Activated CD4-positive, alpha-beta T cell treated with anti-CD3 and anti-CD28 coated beads, Interleukin-10, Interleukin-2, amounts not matched to agents 100 ng/mL and 50 ng/mL, durations not matched to agents 16 hours and 8 hours (primary cell): ENCODE measurements around the gene PPBP.

Source experiments
- DNase-seq: peaks from one replicate; pipeline ENCODE4 v3.0.0-alpha.2; 2020

PPBP gene, protein sequence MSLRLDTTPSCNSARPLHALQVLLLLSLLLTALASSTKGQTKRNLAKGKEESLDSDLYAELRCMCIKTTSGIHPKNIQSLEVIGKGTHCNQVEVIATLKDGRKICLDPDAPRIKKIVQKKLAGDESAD

DNA sequence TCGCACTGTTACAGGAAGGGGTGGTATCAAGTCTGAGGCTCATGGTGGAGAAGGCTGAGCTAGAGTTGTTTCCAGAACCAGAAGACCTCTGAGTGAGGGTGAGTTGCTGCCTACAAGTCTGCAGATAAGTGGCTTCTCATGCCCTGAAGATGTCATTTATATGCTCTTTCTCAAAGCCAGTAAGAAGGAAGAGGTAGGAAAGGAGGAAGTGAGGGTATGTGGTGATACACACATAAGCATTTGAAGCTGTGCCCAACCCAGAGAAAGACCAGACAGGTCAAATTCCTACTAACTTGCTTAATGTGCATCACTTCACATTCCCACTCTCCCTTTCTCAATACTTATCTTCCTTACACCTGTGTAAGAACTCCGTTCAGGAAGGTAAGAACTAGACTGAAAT lies at the start of gene PPBP:
Gene PPBP (minus strand): TSS at position 130 of the 400 bp plus-strand sequence. CDS start 87 bp downstream, at position 43.
- no peak for DNase-seq

DNA sequence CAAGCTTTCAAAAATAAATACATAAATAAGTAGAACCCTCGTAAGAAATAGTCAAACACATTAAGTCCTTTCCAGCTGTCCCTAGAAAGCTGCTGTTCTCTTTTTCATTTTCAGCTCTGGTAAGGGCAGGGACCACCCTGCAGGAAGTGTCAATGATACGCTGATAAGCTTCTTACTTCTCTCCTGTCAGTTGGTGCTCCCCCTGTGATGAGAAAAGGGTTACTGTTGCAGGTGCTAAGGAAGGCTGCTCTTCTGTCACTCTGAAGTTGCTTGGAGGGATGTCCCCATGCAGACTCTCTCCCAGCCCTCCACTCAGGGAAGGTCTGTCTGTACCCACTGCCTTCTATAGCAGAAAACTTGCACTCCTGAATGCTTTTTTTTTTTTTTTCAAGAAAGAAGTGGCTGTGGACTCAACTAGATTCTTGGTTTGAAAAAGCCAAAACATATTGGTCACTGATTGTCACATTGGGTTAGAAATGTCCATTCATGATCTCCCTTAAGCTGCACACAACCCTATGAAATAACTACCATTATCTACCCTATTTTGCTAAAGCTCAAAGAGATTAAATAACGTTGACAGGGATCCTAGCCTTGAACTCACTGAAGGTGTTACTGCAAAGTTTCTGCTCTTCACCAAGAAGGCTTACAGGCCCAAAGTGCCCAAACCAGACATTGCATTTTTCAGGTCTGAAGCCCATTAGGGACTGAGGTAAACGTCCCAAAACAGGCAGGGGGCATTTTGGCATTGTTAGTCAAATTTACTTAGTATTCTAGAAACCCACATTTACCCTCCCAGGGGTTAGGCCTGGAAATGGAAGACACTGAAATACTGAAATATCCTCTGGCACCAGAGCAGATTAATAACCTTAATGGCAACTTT lies 49.3 kb upstream of the PPBP start:
- DNase-seq: no peak

DNA sequence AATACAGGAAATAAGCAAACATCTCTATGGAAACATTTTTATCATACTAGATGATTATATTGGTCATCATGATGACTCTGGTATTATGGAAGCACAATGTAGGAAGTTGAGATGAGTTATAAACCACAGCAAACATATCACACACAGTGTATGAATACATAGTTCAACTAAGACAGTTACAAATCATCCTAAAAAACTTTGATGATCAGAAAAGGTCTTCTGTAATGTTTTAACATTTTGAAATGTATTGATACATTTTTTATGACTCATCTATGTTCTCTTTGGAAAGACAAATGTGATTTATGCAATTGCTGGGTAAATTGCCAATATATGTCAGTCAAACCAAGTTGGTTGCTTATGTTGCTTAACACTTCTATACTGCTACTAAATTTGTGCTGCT lies 45.7 kb upstream of the PPBP start:
- DNase-seq: no peak

DNA sequence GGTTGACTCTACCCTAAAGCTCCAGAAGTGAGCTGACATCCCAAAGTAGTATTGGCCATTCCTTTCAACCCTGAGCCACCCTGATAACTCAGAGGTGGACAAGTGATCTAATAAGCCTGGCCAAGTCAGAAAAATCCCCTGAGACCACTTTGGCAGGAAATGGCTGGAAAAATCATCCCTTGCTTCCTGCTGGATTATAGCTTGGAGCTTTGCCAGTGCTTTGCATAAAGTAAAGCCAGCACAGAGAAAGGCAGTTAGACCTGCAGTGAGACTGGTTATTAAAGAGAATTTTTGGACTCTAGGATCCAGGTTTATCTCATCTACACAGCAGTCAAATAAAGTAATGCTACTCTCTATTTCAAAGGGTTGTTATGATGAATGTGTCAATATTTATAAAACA lies 44.1 kb upstream of the PPBP start:
- no peak for DNase-seq

DNA sequence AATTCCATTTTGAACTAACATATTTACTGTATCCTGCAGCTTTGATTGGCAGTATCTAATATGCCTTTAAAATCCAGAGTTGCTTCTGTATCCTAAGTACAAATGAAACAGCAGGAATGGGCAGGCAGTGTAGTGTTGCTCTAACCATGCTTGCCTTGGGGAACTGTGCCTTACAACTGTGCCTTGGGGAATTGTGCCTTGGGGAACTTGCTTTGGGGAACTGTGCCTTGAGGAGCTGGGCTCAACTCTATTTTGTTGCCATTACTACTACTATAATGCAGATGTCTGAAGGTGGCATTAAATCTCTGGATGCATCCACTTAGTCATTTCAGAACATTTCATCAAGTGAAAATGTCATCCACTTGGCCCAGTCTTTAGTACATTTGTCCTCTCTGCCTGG lies 43.6 kb upstream of the PPBP start:
- DNase-seq: no peak

DNA sequence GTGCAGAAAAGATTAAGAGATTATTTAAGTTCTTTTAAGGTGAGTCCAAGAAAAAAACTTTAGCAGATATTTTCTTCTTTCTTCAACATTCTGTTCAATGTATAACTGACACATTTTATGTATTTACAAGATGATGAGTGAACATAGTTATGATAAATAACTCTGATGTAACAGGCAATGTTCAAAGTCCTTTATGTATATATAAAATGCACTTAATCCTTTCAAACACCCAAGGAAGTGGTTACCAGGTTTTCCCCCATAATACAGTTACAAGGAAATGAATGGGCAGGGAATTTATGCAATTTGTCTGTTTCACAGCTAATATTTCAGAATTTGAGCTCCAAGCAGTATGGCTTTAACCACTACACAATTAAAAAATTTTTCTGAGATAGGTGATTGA lies 42.3 kb upstream of the PPBP start:
- DNase-seq: no peak

DNA sequence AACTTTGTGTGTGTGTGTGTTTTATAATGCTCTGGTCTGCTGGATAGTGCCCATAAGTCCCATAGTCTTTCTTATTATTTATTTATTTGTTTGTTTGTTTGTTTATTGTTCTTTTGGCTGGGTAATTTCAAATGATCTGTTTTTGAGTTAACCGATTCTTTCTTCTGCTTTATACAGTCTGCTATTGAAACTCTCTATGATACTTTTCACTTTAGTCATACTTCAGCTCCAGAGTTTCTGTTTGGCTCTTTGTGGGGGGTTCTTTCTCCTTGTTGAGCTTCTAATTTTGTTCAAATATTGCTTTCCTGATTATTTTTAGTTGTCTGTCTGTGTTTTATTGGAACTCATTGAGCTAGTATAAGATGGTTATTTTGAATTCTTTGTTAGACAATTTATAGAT lies 40.5 kb upstream of the PPBP start:
- DNase-seq: no peak

DNA sequence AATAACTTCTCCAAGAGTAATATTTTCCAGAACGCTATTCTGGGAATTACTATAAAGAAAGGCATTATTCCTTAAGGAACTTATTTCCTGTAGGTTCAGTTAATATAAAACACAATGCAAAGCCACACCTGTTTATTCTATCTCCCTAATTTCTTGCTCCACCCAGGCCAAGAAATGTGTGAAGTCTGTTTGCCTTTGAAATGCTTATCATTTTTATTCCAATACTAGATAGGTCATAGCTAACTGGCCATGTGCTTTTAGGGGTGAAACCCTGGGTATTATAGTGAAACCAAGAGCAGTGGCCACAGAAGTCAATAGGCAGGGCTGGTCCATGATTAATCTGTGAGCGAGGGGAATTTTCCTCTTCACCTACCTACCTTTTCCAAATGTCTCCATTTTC lies 35.7 kb upstream of the PPBP start:
- DNase-seq: no peak

DNA sequence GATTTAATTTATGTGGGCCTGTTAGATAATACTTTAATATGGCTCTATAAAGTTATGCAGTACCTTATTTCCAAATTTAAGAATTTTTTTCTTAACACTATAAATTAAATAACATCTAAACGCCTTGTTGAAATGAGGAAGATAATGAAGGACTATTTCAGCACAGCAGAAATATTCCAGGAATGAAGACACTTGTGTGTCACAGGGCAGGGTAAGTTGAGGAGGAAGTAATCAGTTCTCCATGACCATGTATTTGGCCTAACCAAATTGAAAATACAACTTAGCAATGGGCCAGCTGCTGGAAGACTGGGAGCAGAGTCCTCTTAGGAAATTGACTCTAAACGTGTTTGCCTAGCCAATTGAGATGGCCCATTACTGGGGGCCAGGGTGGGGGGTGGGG lies 33.6 kb upstream of the PPBP start:
- DNase-seq: no peak

DNA sequence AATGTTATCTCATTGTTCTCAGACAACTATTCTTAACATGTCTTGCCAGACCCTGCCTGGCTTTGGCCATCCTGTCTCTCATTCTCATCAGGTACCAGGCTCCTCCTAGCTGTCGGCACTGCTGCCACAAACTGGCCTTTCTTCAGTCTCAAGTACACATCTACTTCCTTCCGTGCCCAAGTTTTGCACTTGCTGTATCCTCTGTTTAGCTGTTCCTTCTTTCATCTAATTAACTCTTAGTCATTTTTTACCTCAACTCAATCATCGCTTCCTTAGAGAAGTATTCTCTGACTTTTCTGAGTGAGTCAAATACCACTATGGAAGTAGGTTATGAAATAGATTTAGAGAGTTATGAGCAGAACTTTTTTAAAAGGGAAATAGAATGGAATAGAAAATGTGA lies 30.8 kb upstream of the PPBP start:
- peak; percentile 56 for DNase-seq

DNA sequence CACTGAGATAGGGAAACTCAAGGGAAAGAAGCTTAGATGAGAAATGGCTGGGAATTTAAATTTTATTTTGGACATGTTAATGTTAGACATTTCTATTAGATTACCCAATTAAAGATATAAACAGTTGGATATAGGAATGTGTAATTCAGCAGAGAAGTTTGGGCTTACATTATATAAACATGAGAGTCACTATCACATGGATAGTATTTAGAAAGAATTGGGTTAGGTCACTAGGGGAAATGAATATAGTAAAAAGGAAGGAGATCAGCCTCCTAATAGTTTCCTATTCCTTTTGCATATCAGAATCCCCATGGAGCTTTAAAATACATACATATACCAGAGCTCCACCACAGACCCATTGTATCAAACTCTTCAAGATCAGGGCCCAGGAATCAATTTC lies 30.1 kb upstream of the PPBP start:
- DNase-seq: no peak

DNA sequence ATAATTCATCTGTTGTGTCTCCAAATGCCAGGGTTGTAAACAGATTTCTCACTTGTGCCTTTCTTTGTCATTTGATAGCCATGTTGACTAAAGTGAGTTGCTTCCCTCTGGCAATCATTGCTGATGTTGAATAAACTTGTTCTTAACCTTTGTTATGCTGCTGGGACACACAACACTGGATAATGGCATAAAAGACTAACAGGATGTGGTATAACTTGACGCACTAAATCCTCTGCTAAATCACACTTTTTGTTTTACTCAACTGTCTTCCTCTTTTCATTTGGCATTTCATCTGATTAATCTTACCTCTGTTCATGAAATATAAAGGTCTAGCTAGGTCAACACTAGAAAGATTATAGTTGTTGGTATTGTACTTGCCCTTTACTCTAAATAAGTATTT lies 28.1 kb upstream of the PPBP start:
- DNase-seq: peak; percentile 61

DNA sequence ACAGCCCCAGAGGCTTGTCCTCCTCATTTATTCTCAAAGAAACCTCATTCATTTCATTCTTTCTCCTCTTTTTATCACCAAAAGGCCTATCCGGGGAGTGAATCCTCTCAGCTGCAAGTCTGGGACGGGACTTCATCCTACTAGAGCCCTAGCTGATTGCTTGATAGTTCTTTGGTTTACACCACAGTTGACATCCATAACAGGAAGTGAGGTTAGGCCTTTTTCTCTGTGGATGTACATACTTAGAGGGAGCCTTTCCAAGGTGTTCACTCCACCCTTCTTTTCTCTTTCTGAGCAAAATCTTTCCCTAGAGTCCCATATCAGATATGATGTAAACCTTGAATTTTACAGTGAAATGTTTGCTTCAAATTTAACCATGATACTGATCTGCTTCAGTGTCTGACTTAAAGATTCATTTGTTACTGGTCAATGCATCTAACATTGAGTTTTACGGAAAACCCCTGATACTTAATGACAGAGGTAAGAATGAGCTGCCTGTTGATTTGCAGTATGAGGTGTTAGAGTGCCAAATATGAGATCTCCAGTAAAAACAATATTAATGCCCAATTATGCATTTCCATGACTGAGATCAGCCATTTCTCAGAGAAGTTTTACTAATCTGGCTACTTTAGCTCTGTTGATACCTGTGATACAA lies 27.3 kb upstream of the PPBP start:
- DNase-seq: no peak

DNA sequence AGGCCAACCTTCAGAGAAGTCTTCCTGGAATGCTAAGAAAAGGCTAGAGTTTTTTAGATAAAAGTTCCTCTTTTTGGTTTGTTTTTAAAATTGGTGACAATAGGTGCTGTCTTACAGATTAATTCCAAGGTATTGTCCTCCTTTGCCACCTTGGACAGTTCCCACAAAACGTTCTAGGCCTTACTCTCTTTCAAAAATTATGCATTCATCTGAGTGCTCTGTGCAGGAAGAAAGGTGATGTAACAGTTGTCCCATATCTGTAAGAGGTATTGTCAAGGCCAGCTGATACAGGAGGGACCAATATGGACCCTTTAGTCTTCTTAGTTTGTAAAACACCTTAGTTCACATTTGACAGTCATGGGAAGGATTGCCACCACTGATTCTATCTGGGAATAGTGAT lies 26.3 kb upstream of the PPBP start:
- no peak for DNase-seq

DNA sequence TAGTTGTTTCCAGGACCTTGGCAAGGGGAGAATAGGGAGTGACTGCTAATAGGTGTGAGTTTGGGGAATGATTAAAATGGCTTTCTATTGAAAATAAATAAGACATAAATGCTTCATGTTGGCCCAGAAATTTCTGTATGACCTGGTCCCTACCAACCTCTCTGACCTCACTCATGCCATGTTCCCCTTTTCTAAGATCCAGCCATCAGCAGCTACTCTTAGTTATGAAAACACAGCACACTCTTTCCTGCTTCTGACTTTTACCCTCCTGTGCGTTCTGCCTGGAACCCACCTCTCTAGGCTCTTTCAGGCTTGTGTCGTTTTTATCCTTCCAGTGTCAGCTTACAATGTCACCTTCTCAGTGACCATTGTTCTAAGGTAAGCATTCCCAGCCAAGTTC lies 25.3 kb upstream of the PPBP start:
- DNase-seq: no peak

DNA sequence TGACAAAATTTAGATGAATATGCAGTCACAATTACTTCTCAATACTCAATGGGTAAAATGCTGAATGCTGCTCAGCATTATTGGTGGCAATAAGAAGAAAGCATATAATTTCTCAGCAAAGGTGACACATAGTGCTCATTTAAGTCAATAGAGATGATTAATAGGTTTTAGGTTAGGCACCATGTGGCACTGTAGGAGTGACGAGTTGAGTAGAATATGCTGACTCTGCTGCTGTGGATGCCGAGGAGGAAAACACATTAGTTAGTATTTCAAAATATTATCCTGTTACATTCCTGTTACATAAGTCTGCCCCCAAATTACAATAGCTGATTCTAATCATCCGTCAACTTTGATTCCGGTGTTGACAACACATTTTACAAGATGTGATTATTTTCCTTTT lies 24.1 kb upstream of the PPBP start:
- no peak for DNase-seq

DNA sequence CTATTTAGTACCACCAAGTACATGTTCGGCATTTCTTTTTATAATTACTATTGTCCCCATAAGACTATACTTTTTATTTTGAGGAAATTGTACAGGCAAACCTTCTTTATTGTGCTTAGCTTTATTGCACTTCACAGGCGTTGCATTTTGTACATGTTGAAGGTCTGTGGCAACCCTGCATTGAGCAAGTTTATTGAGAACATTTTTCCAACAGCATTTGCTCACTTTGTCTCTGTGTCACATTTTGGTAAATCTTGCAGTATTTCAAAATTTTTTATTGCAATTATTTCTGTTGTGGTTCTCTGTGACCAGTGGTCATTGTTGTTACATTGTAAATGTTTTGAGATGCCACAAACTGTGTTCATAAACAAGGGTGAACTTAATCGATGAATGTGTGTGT lies 21.3 kb upstream of the PPBP start:
- no peak for DNase-seq

DNA sequence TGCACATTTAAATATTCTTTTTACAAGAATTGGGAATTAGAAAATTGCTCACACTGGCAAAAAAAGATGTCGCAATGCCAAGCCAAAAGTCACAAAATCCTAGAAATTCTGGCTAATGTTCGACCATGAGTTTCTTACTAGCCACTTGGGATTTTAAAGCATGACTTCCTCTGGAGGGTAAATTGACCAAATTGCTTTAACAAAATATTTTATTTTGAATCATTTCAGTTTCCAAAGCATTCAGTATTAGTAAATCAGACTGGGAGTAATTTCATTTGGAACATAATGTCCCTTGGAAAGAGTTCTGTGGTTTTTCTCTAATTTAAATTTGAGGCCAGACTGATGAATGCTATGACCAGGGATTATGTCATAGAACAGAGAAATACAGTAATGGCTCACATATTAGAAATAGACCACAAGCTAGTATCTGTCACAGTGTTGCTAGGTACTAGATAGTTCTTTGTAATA lies 18.1 kb upstream of the PPBP start:
- DNase-seq: no peak

DNA sequence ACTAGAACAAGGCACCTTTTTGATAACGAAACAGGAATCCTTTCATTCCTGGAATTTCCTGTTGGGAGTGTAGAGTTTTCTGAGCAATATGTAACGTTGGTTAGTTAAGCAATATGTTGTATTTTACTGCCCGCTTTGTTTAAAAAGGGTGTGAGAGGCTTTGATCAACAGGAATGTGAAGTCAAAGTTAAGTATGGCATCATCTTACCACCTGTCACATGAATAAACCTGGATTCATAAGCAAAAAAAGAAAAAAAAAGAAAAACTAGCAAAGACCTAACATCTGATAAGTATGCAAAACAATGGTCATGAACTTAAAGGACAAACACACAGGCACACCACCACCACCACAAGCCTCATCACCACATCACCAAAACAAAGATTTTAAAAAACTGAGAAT lies 17.5 kb upstream of the PPBP start:
- DNase-seq: no peak

DNA sequence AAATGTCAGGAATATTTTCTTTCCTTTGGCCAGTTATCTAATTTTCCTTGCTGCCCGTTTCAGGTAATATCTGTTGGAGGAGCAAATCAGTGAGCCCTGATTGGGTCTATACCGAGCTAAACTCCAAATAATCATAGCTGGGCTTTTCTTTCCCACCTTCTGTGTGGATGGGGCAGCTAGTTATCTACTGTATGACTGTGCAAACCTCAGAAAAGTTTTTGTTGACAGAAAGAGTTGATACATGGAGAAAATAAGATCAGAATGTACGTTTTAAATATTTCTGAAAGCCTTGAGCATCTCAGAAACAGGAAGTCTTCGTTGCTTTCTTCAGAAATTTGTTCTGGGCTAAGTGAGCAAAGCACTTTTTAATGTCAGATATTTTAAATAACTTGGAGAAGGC lies 16.7 kb upstream of the PPBP start:
- DNase-seq: no peak

DNA sequence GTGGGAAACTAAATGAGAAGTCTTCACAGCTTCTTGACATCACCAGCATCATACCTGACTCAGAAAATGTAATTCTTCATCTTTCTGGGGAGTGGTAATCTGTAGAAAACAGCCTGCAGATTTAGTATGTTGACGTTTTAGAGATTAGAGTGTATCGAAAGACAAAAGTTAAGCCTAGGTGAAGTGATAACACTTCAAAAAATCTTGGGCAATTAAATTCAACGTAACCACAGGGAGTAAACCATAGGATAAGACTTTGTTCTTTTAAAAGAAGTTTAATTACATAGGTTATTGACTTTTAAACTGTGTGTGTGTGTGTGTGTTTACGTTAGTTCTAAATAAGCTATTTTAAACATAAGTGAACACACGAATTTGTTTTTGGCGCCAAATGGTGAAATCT lies 12.3 kb upstream of the PPBP start:
- no peak for DNase-seq

DNA sequence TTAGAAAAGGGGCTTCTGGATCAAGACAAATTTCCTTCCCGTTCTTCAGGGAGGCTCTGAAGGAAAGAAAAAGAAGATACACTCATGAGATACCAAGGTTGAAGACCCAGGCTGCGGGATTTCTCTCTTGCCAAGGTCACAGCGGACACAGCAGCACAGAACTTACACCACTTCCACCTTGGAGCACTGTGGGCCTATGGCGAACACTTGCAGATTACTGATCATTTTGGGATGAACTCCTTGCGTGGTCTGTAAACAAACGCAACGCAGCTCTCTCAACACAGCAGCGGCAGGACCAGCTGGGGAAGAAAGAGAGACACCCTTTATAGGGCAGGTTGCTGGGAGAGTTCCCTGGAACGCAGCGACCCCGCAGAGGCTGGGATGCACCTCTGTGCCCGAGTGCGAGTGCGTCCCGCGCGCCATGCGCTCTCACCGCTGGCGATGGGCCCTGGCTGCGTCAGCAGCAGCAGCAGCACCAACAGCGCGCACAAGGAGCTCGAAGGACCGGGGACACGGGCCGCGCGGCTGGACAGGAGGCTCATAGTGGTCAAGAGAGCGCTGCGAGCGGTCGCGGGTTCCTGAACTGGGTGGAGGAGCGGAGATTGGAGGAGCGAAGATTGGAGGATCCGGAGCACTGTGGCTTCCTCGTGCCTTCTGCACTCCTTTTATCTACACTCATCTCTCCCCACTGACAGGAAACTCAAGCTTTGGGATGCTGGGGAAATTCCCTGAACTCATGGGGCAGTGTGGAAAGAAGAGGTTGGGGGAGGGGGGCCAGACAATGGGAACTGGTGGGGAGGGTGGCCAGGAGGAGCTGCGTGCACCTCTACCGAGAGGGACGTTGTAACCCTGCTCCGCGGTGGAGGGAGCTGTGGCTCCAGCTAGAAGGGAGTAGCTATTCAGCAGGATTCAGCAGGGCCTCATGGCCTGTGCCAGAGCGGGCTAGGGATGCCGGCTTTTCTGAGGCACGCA lies 10.3 kb upstream of the PPBP start, which contains the start of gene CXCL5:
Gene CXCL5 (minus strand): TSS at position 638 of the 972 bp plus-strand sequence. CDS start 96 bp downstream, at position 542.
- no peak for DNase-seq

DNA sequence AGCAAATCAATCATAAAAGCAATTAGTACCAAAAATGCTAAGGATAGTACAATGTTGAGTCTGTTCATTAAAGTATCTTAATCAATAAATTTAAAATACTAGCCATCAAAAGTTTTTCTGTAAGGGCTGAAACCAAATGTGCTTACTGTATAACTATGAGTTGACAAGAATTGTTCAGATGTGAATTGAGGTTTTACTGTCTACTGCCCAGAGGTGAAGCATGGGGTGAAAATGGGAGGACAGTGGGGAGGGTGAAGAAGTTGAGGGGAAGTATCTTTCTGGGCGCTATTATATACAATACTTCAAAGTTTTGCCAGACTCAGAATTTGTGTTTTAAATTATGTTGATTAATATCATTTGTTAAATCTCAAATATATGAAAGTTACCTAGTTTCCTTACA lies 4.1 kb upstream of the PPBP start:
- no peak for DNase-seq
